ENCODE measurements around the gene DCDC1. TPM values are rescaled to one million over a fixed set of nuclear protein-coding genes. Genes with fewer than 3 reads are reported as not detected.
"Not testable (repeated sequence)": the region's sequence is repeated elsewhere in the genome, so short reads cannot be mapped to it uniquely, and the experiment has no call there.

Gene DCDC1
- total and polyA plus RNA-seq, 2 donors (not counting 1 experiment from before 2014, with no cell fraction given): 0.05 to 0.17 TPM

- H3K9me3 ChIP-seq (ENCODE audit: control insufficient read depth, insufficient read depth, low read depth, low read length): no peaks in the 10 kb centered on the region
- H3K36me3 ChIP-seq (ENCODE audit: control insufficient read depth, insufficient read depth, low read length): no peaks in the 10 kb centered on the region
- no peaks in the 10 kb centered on the region for H4K20me1 ChIP-seq (ENCODE audit: control insufficient read depth, extremely low read depth, insufficient read depth, low read length)
- H3K9ac ChIP-seq (ENCODE audit: insufficient read depth, low read length): no peak overlapping the region
- H3K79me2 ChIP-seq (ENCODE audit: control insufficient read depth, insufficient read depth, low read length): no peaks in the 10 kb centered on the region
- no peak overlapping the region for H2AFZ ChIP-seq (ENCODE audit: low read length)
- peak; percentile 49 to 75 for DNase-seq (ENCODE audit: low read depth in 2 of 2)
- no peak overlapping the region for H3K4me2 ChIP-seq (ENCODE audit: extremely low read depth, insufficient read depth, low read length)
- no peak overlapping the region for H3K4me3 ChIP-seq (replicated peaks in 1 of 4; ENCODE audit: control extremely low read depth in 1 of 4, insufficient read depth in 1 of 4, low read depth in 3 of 4, low read length in 4 of 4)
- no peaks in the 10 kb centered on the region for H3K27me3 ChIP-seq (ENCODE audit: control insufficient read depth, insufficient read depth, low read length)
- H3K27ac ChIP-seq (ENCODE audit: insufficient read depth, low read length): no peak overlapping the region
- no peaks in the 10 kb centered on the region for H3K4me1 ChIP-seq (ENCODE audit: control insufficient read depth, extremely low read depth, insufficient read depth, low read length)
- TF ChIP-seq EZH2 (IDR thresholded peaks at IDR 0.05; ENCODE audit: low read length, missing control alignments) (no peak), CTCF (conservative IDR thresholded peaks at IDR 0.05 in 1 of 2, IDR thresholded peaks at IDR 0.05 in 1 of 2; ENCODE audit: low read depth in 1 of 2, low read length in 2 of 2) (peak; percentile 34 to 67)
These were observed 409.0 kb downstream of the DCDC1 start for GRCh38 chr11:30960387-30960992.

GRCh38 chr11:30956751-30957150, 412.8 kb downstream of the DCDC1 start:
- no peaks in the 10 kb centered on the region for H3K79me2 ChIP-seq (ENCODE audit: control insufficient read depth, insufficient read depth, low read length)
- H3K4me1 ChIP-seq (ENCODE audit: control insufficient read depth, extremely low read depth, insufficient read depth, low read length): no peaks in the 10 kb centered on the region
- H4K20me1 ChIP-seq (ENCODE audit: control insufficient read depth, extremely low read depth, insufficient read depth, low read length): no peaks in the 10 kb centered on the region
- H3K9me3 ChIP-seq (ENCODE audit: control insufficient read depth, insufficient read depth, low read depth, low read length): no peaks in the 10 kb centered on the region
- no peak for DNase-seq (ENCODE audit: low read depth in 2 of 2)
- no peak overlapping the region for H3K9ac ChIP-seq (ENCODE audit: insufficient read depth, low read length)
- no peaks in the 10 kb centered on the region for H3K27me3 ChIP-seq (ENCODE audit: control insufficient read depth, insufficient read depth, low read length)
- no peak overlapping the region for H3K4me3 ChIP-seq (replicated peaks in 1 of 4; ENCODE audit: control extremely low read depth in 1 of 4, insufficient read depth in 1 of 4, low read depth in 3 of 4, low read length in 4 of 4)
- TF ChIP-seq EZH2 (IDR thresholded peaks at IDR 0.05; ENCODE audit: low read length, missing control alignments): no peak
- TF ChIP-seq CTCF (conservative IDR thresholded peaks at IDR 0.05 in 1 of 2, IDR thresholded peaks at IDR 0.05 in 1 of 2; ENCODE audit: low read depth in 1 of 2, low read length in 2 of 2): no peak
- no peaks in the 10 kb centered on the region for H3K36me3 ChIP-seq (ENCODE audit: control insufficient read depth, insufficient read depth, low read length)
- H2AFZ ChIP-seq (ENCODE audit: low read length): no peak overlapping the region
- no peak overlapping the region for H3K27ac ChIP-seq (ENCODE audit: insufficient read depth, low read length)
- H3K4me2 ChIP-seq (ENCODE audit: extremely low read depth, insufficient read depth, low read length): no peak overlapping the region

- H3K9ac ChIP-seq (ENCODE audit: insufficient read depth, low read length): no peak overlapping the region
- H2AFZ ChIP-seq (ENCODE audit: low read length): no peak overlapping the region
- H3K4me2 ChIP-seq (ENCODE audit: extremely low read depth, insufficient read depth, low read length): no peak overlapping the region
- TF ChIP-seq EZH2 (IDR thresholded peaks at IDR 0.05; ENCODE audit: low read length, missing control alignments) (no peak), CTCF (conservative IDR thresholded peaks at IDR 0.05 in 1 of 2, IDR thresholded peaks at IDR 0.05 in 1 of 2; ENCODE audit: low read depth in 1 of 2, low read length in 2 of 2) (no peak)
- no peak overlapping the region for H3K4me3 ChIP-seq (replicated peaks in 1 of 4; ENCODE audit: control extremely low read depth in 1 of 4, insufficient read depth in 1 of 4, low read depth in 3 of 4, low read length in 4 of 4)
- no peaks in the 10 kb centered on the region for H3K9me3 ChIP-seq (ENCODE audit: control insufficient read depth, insufficient read depth, low read depth, low read length)
- no peaks in the 10 kb centered on the region for H3K27me3 ChIP-seq (ENCODE audit: control insufficient read depth, insufficient read depth, low read length)
- no peaks in the 10 kb centered on the region for H3K79me2 ChIP-seq (ENCODE audit: control insufficient read depth, insufficient read depth, low read length)
- no peaks in the 10 kb centered on the region for H3K4me1 ChIP-seq (ENCODE audit: control insufficient read depth, extremely low read depth, insufficient read depth, low read length)
- no peak for DNase-seq (ENCODE audit: low read depth in 2 of 2)
- H3K36me3 ChIP-seq (ENCODE audit: control insufficient read depth, insufficient read depth, low read length): no peaks in the 10 kb centered on the region
- no peaks in the 10 kb centered on the region for H4K20me1 ChIP-seq (ENCODE audit: control insufficient read depth, extremely low read depth, insufficient read depth, low read length)
- H3K27ac ChIP-seq (ENCODE audit: insufficient read depth, low read length): no peak overlapping the region
These were observed 419.7 kb downstream of the DCDC1 start for GRCh38 chr11:30949838-30950237.

- not testable (repeated sequence) for H3K4me1 ChIP-seq (ENCODE audit: control insufficient read depth, extremely low read depth, insufficient read depth, low read length); H3K36me3 ChIP-seq (ENCODE audit: control insufficient read depth, insufficient read depth, low read length); H3K27ac ChIP-seq (ENCODE audit: insufficient read depth, low read length); H3K79me2 ChIP-seq (ENCODE audit: control insufficient read depth, insufficient read depth, low read length); H3K4me2 ChIP-seq (ENCODE audit: extremely low read depth, insufficient read depth, low read length); H3K4me3 ChIP-seq (replicated peaks in 1 of 4; ENCODE audit: control extremely low read depth in 1 of 4, insufficient read depth in 1 of 4, low read depth in 3 of 4, low read length in 4 of 4); H3K9ac ChIP-seq (ENCODE audit: insufficient read depth, low read length); H3K27me3 ChIP-seq (ENCODE audit: control insufficient read depth, insufficient read depth, low read length); DNase-seq (ENCODE audit: low read depth in 2 of 2); H4K20me1 ChIP-seq (ENCODE audit: control insufficient read depth, extremely low read depth, insufficient read depth, low read length); H3K9me3 ChIP-seq (ENCODE audit: control insufficient read depth, insufficient read depth, low read depth, low read length); H2AFZ ChIP-seq (ENCODE audit: low read length)
These were observed 421.8 kb downstream of the DCDC1 start for GRCh38 chr11:30947715-30948114.
